Measurements from ENCODE around the gene PSAP. TPM values are rescaled to one million over a fixed set of nuclear protein-coding genes. Genes with fewer than 3 reads are reported as not detected.
A peak's percentile ranks its signal among the peaks of the same experiment; 100 is the strongest.

PSAP gene
- total RNA-seq, 2 donors from 2014 or later: 1,144 to 1,344 TPM

DNA sequence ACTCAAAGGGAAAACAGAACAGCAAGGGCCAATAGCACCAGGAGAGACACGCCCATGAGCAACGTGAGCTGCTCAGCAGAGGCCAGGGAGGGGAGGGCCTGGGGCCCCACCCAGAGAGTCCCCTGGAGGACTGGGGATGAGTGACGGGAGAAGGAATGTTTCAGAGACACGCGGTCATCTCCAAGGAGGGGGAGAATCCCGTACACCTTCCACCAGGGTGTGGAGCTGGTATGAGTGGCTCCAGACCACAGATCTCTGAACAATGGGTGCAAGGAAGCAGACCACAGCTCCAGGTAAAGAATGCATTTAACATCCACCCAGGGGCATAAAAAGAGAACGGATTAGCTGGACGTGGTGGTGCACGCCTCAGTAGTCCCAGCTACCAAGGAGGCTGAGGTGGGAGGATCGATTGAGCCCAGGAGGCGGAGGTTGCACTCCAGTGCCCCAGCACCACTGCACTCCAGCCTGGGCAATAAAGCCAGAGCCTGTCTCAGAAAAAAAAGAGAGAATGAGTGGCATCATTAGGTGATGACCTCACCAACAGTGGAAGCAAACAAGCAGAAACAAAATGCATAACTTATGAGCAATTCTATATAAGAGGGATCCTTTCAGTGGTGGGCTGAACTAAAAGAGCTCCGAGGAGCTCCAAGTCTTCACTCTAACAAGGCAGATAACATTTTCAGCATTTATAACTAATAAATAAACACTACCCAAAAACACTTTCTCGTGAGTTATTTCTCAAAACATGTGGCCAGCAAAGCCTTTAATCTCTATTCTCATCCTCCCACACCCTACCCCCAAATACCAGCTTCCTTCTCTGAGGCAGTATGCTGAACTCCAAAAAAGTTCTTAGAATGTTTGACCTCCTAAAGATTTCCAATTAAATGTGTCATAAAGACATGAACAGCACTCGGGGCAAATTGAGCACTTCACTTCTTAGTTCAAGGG lies 12.5 kb downstream of the PSAP start:
- H3K27ac ChIP-seq: no peak overlapping the region
- intact Hi-C loops (cut with DNase I): no loop called here
- TF ChIP-seq, protein P1, sequence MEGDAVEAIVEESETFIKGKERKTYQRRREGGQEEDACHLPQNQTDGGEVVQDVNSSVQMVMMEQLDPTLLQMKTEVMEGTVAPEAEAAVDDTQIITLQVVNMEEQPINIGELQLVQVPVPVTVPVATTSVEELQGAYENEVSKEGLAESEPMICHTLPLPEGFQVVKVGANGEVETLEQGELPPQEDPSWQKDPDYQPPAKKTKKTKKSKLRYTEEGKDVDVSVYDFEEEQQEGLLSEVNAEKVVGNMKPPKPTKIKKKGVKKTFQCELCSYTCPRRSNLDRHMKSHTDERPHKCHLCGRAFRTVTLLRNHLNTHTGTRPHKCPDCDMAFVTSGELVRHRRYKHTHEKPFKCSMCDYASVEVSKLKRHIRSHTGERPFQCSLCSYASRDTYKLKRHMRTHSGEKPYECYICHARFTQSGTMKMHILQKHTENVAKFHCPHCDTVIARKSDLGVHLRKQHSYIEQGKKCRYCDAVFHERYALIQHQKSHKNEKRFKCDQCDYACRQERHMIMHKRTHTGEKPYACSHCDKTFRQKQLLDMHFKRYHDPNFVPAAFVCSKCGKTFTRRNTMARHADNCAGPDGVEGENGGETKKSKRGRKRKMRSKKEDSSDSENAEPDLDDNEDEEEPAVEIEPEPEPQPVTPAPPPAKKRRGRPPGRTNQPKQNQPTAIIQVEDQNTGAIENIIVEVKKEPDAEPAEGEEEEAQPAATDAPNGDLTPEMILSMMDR (IDR thresholded peaks at IDR 0.05): no peak
- TF ChIP-seq POLR2AphosphoS5 (IDR thresholded peaks at IDR 0.05) (no peak), POLR2A (IDR thresholded peaks at IDR 0.05) (no peak)
- H3K9me3 ChIP-seq: no peaks in the 10 kb centered on the region
- H3K4me3 ChIP-seq: no peak overlapping the region
- no peaks in the 10 kb centered on the region for H3K27me3 ChIP-seq (replicated peaks; ENCODE audit: insufficient read depth)
- peaks cover 14% of the 10 kb centered on the region for H3K4me1 ChIP-seq (replicated peaks)
- WGBS: 60% methylated on average over 14 of the region's 14 CpGs
- DNase-seq (ENCODE audit: low spot score): no peak
- H3K36me3 ChIP-seq: no peaks in the 10 kb centered on the region

DNA sequence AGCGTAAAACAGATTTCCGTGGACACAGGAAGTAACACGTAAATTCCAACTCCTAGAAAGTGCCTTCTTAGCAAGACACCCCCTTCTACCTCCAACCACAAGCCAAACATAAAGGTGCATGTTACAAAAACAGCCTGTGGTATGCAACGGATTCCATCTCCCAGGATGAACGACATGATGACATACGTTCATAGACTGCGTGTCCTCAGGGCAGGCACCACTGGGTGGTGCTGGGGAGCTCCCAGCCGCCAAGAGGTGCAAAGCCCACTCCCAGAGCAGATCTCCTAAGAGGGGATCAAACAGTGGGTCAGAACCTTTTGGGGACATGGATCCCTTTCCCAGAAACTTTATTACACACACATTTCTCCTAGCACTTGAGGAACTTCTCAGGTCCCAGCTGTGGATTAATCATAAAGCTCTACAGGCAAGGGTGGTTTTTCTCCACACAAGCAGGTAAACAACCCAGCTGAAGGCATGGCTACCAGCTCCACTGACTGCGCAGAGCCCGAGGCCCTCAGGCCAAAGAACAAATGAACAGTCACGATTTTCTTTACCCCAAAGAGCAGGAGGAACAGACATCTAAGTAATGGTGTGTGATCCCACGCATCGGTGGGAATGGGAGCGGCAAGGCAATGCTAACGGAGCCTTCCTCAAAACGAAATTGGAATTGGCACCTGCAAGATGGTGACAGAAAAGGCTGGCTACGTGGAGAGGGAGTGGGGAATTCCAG lies 13.8 kb downstream of the PSAP start:
- WGBS: 70% methylated on average over 17 of the region's 17 CpGs
- Histone ChIP-seq H3K4me3 (no peak overlapping the region), H3K27ac (no peak overlapping the region), H3K4me1 (replicated peaks) (peaks cover 16% of the 10 kb centered on the region), H3K9me3 (no peaks in the 10 kb centered on the region), H3K27me3 (replicated peaks; ENCODE audit: insufficient read depth) (no peaks in the 10 kb centered on the region), H3K36me3 (no peaks in the 10 kb centered on the region)
- no peak for TF ChIP-seq POLR2AphosphoS5 (IDR thresholded peaks at IDR 0.05)
- TF ChIP-seq, protein P1 (IDR thresholded peaks at IDR 0.05): no peak
- no peak for TF ChIP-seq POLR2A (IDR thresholded peaks at IDR 0.05)
- intact Hi-C loops (cut with DNase I): no loop called here
- no peak for DNase-seq (ENCODE audit: low spot score)

DNA sequence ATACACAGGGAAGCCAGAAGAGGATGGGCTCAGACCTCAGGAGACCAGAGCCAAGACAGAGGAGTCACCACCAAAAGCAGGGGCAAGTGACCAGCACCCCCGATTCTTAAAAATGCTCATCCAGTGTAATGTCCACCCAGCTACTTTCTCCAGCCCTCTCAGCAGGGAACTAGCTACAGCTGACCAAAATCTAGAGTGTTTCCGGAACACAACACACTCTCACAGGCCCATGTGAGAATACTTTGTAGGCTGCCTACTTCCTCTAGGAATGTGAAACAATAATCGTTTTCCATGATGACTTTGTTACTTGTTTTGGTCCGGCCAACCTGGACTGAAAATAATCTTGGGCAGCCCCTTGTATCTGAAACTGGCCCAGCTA lies 14.5 kb downstream of the PSAP start:
- WGBS: 59% methylated on average over 4 of the region's 4 CpGs
- Histone ChIP-seq H3K9me3 (no peaks in the 10 kb centered on the region), H3K36me3 (peaks cover 0 to under 1% of the 10 kb centered on the region in 2 donors), H3K4me3 (no peak overlapping the region), H3K27ac (peak overlapping the region in 1 of 2 donors; percentile 2), H3K27me3 (replicated peaks; ENCODE audit: insufficient read depth) (no peaks in the 10 kb centered on the region), H3K4me1 (replicated peaks) (peaks cover 16% of the 10 kb centered on the region)
- DNase-seq (ENCODE audit: low spot score): no peak
- TF ChIP-seq, protein P1 (IDR thresholded peaks at IDR 0.05): no peak
- TF ChIP-seq POLR2A (IDR thresholded peaks at IDR 0.05) (no peak), POLR2AphosphoS5 (IDR thresholded peaks at IDR 0.05) (no peak)
- intact Hi-C loops (cut with DNase I): no loop called here

DNA sequence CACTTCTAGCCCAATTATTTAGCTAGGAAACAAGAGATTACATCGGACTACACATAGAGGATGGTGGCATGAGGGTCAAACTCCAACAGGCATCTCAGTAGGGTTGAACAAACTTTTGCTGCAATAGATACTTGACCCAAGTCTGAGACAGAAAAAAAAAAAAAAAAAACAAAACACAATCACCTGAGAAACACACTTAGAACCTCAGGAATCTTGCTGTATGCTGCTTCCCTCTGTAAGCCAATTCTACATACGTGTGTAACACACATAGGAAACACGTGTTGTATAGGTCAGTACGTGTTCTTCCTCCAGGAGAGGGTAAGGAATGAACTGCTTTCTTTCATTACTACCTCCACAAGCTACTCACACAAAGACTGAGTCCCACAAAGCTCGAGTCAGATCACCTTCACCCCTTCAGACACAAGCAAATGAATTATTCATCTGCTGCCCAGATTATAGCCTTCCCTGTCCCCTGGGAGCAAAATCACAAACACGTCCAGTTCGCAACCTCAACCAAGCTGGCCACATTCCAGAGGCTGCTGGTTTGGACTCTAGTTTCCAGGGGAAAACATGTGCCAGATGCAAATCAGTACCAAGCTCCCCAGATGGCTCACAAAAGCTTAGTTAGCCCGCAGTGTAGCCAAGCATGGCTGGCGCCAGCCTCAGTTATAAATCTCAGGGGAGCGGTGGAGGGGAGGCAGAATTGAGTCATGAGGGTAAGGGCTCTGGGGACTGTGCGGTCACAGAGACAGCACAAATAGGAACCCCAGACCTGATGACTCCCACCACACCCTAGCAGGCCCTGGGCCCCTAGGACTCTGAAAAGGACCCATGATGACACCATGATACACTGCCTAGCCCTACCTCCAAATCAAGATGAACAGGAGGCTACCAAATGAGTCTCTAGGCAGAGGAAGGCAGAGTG lies 15.1 kb downstream of the PSAP start:
- H3K36me3 ChIP-seq: peaks cover 0 to 7% of the 10 kb centered on the region in 2 donors
- WGBS: 47% methylated on average over 11 of the region's 11 CpGs
- no peak for DNase-seq (ENCODE audit: low spot score)
- intact Hi-C loops (cut with DNase I): no loop called here
- no peak overlapping the region for H3K4me3 ChIP-seq
- peak overlapping the region in 1 of 2 donors; percentile 2 for H3K27ac ChIP-seq
- H3K9me3 ChIP-seq: no peaks in the 10 kb centered on the region
- H3K4me1 ChIP-seq (replicated peaks): peaks cover 10% of the 10 kb centered on the region
- TF ChIP-seq POLR2AphosphoS5 (IDR thresholded peaks at IDR 0.05): no peak
- no peak for TF ChIP-seq POLR2A (IDR thresholded peaks at IDR 0.05)
- TF ChIP-seq, protein P1 (IDR thresholded peaks at IDR 0.05): no peak
- no peaks in the 10 kb centered on the region for H3K27me3 ChIP-seq (replicated peaks; ENCODE audit: insufficient read depth)

Measured in prostate gland (tissue), 2 donors.